NCI-H1105 (cell line): ENCODE data around the gene GNPTG.

Source experiments
- DNase-seq: peaks from one replicate; lab custom pipeline; 2025; lab: John Stamatoyannopoulos, UW

Gene GNPTG

GRCh38 chr16:1394367-1394951 lies 42.7 kb downstream of the GNPTG start:
- DNase-seq, result no peak

- DNase-seq, result no peak
These were observed 43.8 kb downstream of the GNPTG start for GRCh38 chr16:1395444-1396031.

- DNase-seq, result no peak
These were observed 46.0 kb downstream of the GNPTG start for GRCh38 chr16:1397779-1398178.

- no peak for DNase-seq
These were observed 46.6 kb downstream of the GNPTG start for GRCh38 chr16:1398351-1398750.

GRCh38 chr16:1398826-1399581 lies 47.3 kb downstream of the GNPTG start:
- DNase-seq, result no peak

- no peak for DNase-seq
These were observed 49.5 kb downstream of the GNPTG start for GRCh38 chr16:1401061-1401757.

GRCh38 chr16:1401758-1402154 lies 50.0 kb downstream of the GNPTG start:
- no peak for DNase-seq

- DNase-seq, result no peak
These were observed 51.3 kb downstream of the GNPTG start for GRCh38 chr16:1403036-1403435.

GRCh38 chr16:1403733-1404132 lies 52.0 kb downstream of the GNPTG start:
- DNase-seq, result no peak

- no peak for DNase-seq
These were observed 56.0 kb downstream of the GNPTG start for GRCh38 chr16:1407753-1408152.

- DNase-seq, result peak; percentile 49
These were observed 56.6 kb downstream of the GNPTG start for GRCh38 chr16:1408171-1408837.

GRCh38 chr16:1412847-1413246 lies 61.1 kb downstream of the GNPTG start:
- no peak for DNase-seq
